Uterus (tissue), 2 donors: ENCODE results near the gene SLC41A3.

ENCODE experiments used
- POLR2A ChIP-seq, 2 donors: fragments of 450-650 bp; IDR thresholded peaks; one replicate each; pipeline ENCODE4 v1.6.1; 2016; ENCODE audit warnings: antibody characterized with exemption in 2 of 2, mild to moderate bottlenecking in 1 of 2, moderate library complexity in 1 of 2
- TF ChIP-seq, protein P1 (sequence below), 4 experiments: fragments of 200-600 bp in 2 of 4; fragments of 450-650 bp in 2 of 4; sonication (generic) in 2 of 4; IDR thresholded peaks; one replicate each; pipeline ENCODE4 v1.5.1; 2016 to 2019; ENCODE audit warnings: antibody characterized with exemption in 4 of 4, mild to moderate bottlenecking in 2 of 4, moderate library complexity in 1 of 4

DNA sequence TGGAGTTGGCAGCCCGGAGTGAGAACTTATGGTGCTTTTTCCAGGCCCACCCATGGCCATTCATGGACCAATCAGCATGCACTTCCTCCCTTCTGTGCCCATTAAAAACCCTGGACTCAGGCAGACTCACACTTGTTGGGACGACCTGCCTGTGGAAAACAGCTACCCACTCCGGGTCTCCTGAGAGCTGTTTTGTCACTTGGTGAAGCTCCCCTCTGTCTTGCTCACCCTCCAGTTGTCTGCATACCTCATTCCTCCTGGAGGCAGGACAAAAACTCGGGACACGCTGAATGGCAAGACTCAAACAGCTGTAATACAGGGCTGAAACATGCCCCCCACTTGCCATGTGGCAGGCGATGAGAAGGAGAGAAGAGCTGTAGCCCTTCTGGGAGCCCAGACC lies 79.7 kb downstream of the SLC41A3 start:
- TF ChIP-seq, protein P1, sequence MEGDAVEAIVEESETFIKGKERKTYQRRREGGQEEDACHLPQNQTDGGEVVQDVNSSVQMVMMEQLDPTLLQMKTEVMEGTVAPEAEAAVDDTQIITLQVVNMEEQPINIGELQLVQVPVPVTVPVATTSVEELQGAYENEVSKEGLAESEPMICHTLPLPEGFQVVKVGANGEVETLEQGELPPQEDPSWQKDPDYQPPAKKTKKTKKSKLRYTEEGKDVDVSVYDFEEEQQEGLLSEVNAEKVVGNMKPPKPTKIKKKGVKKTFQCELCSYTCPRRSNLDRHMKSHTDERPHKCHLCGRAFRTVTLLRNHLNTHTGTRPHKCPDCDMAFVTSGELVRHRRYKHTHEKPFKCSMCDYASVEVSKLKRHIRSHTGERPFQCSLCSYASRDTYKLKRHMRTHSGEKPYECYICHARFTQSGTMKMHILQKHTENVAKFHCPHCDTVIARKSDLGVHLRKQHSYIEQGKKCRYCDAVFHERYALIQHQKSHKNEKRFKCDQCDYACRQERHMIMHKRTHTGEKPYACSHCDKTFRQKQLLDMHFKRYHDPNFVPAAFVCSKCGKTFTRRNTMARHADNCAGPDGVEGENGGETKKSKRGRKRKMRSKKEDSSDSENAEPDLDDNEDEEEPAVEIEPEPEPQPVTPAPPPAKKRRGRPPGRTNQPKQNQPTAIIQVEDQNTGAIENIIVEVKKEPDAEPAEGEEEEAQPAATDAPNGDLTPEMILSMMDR (IDR thresholded peaks at IDR 0.05), result no peak
- no peak for TF ChIP-seq POLR2A (IDR thresholded peaks at IDR 0.05)
